8988T (cell line): ENCODE results near the gene PCLO.
"Not testable (repeated sequence)": the region's sequence is repeated elsewhere in the genome, so short reads cannot be mapped to it uniquely, and the experiment has no call there.

Source experiments
- DNase-seq: peaks from one replicate; pipeline ENCODE4 v3.0.0; 2011

The PCLO gene

DNA sequence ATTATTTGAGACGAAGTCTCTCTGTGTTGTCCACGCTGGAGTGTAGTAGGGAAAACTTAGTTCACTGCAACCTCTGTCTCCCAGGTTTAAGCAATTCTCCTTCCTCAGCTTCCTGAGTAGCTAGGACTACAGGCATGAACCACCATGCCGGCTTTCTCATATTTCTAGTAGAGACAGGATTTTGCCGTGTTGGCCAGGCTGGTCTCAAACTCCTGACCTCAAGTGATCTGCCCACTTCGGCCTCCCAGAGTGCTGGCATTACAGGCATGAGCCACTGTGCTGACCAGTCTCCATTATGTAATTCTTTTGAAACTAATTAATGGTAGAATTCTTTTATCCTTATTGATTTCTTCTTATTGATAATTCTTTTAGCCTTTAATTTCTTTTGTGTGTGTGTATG, 32.5 kb downstream of the PCLO start:
- no peak for DNase-seq

DNA sequence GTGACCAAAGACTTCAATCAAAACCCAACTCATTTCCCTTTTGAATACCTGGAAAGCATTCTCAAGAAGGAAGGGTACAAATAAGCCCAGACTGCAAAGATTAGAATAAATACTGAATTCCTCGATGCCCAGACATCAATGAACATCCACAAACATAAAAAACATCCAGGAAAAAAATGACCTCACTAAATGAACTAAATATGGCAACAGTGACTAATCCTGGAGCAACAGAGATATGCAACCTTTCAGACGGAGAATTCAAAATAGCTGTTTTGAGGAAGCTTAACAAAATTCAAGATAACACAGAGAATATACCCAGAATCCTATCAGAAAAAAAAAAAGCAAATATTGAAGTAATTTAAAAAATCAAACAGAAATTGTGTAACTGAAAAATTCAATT, 43.2 kb downstream of the PCLO start:
- DNase-seq, result no peak

DNA sequence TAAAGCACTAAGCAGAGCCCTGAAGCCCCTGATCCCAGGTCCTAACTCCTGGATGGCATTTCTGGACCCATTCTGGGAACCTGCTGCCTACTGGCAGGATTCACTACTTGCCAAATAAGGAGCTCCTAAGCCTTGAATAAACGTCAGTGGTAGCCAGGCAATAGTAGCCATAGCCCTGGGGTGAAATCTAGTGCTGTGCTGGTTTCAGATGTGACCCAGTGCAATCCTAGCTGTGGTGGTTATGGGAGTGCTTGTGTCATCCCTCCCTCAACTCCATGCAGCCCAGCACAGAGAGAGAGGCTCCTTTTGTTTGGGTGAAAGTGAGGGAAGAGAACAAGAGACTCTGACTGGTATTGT, 43.7 kb downstream of the PCLO start:
- DNase-seq, result no peak

DNA sequence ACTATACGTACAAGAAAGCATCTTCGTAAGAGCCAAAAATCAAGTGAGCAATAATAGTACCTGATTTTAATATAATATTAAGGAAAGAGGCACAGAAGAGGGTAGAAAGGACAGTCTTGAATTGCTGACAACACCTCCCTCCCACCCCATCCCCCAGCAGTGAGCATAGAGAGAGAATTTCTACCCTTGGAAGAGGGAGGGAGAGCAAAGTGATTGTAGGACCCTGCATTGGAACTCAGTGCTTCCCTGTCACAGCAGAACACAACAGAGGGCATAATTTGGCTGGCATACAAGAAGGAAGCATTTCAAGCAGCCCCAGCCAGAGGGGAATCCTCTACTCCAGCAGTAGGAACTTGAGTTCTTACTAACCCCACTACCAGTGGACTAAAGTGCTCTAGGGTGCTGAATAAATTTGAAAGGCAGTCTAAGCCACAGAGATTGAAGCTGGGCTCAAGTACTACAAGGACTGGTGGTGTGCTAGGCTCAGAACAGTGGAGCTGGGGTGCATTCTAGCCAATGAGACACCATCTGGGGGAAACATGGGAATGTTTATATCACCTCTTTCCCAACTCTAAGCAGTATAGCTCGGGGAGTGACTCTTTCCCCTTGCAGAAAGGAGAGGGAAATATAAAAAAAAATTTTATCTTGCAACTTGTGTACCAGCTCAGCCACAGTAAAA, 44.2 kb downstream of the PCLO start:
- DNase-seq, result no peak

DNA sequence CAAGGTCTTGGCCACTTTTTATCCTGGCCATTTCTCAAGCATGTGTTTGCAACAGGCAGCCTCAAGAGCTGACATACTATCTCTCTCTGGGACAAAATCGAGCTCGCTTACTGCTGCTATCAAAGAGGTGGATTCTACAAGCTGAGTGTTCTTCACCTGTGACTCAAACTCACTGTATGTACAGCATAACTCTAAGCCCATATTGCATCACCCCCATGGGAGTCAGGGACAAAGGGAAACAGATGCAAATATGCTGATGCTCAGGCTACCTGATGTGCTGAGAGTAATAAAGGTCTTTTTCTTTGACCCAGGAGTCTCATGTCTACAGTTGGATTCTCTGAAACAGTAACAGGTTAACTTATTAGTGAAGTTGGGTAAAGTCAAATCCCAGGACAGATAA, 45.2 kb downstream of the PCLO start:
- no peak for DNase-seq

DNA sequence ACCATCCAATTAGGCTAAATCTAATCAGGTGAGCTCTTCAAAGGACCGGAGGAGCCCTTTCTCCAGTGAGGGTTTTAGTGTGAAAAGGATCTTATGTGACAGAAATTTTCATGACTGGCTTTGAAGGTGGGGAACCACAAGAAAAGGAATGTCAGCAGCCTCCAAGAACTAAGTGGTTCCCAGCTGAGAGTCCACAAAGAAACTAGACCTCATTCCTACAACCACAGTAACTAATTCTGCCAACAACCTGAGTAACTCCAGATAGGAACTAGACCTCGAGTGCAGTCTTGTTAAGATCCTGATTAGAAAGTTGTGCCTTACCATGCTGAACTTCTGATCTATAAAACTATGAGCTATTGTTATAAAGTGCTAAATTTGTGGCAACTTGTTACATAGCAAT, 51.3 kb downstream of the PCLO start:
- no peak for DNase-seq

DNA sequence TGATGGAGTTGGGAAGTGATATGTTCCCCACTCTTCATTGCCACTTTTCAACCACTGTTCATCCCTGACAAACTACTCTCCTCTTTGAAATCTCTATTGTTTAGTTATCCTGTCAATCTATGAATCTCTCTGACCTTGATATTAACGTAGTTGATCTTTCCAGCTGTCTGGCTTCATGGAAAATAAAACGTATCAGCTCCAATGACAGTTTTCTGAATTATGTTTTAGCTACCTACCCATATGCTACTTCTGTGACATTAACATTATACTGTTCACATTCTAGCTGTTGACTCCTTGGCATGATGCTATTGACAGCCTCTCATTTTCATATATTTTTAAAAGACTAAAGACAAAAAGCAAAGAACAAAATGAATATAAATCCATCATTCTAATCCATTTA, 53.3 kb downstream of the PCLO start:
- DNase-seq, result no peak

DNA sequence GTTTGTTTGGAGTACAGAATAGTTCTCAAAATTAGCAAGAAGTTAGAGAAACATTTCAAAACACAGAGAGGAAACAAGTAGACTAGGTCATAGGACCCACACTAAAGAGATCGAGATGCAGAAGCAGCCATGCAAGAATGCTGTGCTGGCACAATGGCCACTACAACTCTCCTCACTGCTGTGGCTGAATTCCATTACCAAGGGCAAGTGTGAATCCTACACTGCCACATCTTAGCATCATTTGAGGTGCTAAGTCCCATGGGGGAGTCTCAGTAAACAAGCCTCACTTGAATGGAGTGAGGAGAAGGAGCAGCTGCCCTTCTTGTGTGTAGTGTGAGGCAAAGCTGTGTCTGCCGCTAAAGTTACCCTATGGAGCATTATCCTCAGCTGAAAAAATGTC, 56.7 kb downstream of the PCLO start:
- no peak for DNase-seq

DNA sequence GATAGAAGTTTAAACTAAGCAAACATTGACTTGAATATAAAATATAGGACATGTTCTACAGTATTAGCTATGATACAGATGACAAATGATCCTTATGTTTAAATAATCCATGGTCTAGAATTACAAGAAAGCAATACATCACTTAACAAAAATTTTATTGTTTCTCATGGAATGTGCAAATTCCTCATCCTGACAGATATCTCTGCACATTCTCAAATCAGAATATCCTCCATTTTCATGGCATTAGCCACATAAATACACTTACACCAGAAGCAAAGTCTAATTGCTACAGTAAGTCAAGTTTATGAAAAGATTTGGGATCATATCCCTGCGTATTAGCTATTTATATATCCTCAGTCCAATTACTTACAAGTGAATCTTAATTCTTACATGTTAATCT, 57.6 kb downstream of the PCLO start:
- no peak for DNase-seq

DNA sequence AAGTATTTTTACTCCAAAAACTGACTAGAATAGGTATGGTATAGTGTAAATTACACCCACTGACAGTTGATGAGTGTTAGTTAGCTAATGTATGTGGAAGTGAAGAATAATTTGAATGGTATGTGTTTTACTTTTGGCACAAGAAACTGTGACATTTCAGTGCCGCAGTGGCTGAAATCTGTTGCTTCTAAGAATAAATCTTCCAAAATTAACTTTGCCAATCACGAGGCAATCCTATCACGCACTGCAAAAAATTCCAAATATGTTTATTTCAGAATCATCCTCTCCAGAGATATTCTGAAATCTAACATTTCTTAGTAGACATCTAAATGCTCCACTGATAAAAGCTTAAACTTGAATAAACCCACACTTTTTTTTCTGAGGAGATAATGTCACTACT, 61.2 kb downstream of the PCLO start:
- DNase-seq, result no peak

DNA sequence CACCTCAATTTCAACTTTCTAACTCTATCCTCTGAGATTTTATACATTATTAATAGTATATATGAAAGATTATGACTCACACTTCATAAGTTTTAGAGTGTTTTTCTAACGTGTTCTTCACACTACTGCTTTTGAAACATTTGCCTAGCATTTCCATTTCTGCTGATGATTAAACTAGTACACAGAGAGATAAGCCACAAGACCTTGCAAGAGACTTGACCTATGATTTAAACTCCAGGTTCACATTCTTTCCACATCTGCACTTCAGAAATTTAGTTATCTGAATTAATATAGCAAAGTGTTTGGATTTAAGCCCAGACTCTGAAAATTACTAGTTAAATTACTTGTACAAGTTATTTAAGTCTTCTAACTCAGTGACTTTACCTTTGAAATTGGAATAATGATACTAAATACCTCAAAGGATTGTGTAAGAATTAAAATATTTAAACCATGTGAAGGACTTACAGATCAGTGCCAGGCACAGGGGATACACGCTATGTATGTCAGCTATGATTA, 66.6 kb downstream of the PCLO start:
- no peak for DNase-seq

DNA sequence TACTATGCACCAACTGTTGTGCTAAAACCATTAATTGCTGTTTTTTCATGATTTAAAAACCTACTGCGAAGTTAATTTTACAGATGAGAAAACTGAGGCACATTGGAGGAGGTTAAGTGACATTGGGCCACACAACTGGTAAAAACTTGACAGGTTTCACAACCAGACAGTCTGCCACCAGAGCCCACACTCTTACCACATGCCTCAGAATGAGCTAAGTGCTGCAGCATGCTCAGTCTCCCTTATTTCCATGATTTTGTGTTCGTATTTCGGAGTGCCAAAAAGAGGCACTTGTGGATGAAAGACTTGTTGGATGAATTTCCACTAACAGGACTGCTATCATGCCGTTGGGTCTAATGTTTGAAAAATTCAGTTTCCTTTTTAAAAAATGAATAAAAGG, 77.4 kb downstream of the PCLO start:
- DNase-seq, result no peak

DNA sequence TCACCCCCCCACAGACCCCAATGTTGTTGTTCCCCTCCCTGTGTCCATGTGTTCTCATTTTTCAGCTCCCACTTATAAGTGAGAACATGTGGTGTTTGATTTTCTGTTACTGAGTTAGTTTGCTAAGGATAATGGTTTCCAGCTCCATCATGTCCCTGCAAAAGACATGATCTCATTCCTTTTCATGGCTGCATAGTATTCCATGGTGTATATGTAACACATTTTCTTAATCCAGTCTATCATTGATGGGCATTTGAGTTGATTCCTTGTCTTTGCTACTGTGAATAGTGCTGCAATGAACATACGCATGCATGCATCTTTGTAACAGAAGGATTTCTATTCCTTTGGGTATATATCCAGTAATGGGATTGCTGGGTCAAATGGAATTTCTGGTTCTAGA, 82.8 kb downstream of the PCLO start:
- DNase-seq, result not testable (repeated sequence)

DNA sequence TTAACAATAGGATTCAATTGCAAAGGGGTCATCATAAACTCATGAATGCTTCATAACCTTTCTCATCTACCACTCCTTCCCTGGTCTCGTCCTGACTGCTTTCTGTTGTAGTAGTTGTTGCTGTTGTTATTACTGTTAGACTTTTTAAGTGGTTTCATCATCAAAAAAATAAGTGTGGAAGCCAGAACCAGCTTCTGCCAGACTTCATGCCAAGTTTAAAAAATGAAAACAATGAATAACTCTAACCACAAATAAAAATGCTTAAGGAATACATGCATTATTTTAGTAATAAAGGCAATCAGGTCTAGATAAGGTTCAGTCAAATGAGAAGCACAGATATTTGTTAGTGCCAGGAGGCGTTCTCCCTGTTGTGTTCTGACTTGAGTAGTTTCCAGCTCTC, 85.4 kb downstream of the PCLO start:
- DNase-seq, result no peak

DNA sequence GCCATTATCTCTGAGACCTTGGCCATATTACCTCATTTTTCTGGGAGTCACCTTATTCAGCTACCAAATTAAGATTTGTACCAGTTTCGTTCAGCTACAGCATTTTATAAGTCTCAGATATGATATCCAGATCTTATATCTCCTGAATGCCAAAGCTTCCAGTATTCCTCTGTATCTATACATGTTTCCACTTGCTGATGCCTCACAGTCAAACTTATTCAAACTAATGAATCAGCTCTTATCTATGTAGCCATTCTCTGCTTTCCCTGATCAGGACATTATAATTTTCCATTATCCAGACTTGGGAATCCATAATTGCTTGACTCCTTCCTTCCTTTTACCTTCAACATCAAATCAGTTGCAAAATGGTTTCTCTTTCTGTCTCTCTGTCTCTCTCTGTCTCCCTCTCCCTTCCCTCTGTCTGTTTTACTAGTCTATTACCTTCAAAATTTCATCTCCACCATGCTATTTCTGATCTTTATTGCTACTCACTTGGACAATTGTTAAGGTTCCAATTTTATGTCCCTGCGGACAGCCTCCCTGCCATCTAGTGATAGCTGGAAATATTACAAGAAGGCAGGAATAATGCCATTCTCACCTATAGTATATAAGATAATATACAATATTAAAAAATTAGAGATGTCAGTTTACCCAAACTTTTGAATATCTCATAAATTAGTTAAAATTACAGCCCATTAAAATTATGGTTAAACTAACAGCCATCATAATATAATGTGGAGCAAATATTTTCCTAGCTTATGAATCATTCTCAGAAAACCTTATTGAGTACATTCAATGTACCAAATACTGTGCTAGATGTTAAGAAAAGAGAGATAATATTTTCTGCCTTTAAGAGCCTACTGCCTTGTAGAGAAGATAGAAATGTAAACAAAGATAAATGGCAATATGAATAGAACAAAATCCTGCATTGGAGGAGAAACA, 89.8 kb downstream of the PCLO start:
- DNase-seq, result no peak

DNA sequence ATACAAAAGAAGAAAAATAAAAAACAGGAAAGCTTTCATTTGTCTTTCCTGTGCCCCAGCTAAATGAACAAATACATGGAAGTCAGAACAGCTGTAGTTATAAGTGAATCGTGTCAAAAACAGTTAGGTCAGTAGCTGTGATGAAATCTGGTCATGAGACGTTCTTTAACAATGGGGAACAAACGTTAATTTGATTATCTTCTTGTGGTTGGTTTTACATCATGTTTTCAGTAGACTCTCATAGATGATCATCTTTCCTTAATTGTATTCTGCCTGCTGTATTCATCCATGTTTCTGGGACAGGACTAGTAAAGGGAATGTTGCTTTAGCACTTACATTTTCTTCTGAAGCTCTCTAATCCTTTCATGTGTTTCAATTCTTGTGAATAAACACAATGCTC, 97.0 kb downstream of the PCLO start:
- DNase-seq, result no peak

DNA sequence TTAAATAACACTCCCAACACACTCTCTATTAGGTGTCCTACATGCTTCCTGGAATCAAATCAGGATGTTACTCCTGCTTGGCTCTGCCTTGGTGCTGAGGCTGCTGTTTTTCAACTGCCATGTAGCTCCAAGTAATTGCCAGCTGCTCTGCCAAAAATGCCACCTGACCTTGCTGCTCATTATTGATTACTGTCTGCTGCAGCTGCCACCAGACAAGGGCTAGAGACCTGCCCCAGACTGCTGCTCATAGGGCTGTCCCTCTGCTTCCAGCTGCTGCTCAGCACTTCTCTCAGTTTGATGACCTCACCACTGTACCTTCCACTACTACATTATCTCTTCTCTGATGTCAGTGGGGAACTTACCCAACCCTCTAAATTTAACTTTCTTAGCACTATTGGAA, 102.5 kb downstream of the PCLO start:
- no peak for DNase-seq

DNA sequence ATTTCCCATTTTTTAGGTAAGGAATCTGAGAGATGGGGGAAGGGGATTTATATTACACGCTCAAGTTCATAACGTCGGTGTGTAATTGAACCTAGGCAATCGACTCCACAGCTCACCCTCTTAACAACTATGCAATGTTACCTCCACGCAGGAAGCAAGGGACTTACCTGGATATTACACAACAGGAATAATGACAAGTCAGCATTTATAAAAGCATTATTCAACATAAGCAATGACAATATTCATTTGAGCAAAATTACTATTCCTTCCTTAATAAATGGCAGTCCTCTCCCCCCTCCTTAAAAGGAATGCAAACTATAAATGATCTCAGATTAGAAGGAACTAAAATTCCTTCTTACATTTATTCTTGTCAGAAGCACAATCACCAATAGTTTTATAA, 104.0 kb downstream of the PCLO start:
- DNase-seq, result no peak

DNA sequence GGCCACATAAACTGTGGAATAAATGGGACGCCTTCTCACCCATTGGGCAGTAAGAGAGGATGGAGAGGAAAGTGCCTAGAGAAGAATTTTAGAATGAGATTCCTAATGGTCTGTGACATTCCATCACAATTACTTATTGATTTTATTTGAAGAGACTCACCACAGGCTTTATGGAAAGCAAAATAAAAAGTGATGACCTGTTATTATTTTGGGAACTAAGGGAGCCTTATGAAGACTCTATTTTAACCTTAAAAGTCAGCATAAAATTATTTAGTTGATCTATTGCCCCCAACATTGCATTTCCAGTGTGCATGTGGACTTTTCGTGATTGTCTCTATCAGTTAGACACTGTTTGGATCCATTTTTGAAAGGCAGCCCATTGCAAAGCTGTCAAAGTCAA, 107.5 kb downstream of the PCLO start:
- no peak for DNase-seq

DNA sequence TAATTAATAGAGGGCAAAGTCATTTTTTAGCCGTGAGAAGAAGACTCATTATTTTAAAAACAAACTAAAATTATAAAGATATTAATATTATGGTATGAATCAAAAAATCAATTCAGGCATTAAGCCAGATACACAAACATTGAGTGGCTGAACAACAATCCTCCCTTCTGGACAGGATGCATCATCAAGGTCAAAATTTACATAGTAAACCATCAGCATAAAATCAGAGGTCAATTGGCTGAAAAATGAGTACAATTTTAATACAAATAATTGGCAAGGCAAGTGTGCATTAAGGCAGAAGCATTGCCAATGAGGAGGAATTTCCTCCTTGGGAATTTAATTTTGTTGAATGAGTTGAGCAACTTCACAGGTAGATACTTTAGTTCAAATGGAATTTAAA, 108.2 kb downstream of the PCLO start:
- DNase-seq, result no peak

DNA sequence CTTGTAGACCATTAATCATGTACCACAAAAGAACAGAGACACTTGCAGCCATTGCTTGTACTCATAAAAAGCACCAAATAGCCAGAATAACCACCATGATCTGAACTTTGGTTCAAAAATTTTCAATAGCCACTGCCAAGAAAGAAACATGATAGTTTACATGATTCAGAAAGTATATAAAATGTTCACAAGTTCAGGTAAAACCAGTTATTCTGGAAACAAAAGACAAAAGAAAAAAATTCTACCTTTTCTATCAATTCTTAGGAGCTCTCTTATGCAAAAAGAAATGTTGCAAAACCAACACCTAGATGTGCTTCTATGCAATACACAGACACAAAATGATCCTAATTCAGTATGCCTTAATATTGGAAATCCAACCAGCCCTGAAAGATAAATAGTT, 108.7 kb downstream of the PCLO start:
- DNase-seq, result no peak

DNA sequence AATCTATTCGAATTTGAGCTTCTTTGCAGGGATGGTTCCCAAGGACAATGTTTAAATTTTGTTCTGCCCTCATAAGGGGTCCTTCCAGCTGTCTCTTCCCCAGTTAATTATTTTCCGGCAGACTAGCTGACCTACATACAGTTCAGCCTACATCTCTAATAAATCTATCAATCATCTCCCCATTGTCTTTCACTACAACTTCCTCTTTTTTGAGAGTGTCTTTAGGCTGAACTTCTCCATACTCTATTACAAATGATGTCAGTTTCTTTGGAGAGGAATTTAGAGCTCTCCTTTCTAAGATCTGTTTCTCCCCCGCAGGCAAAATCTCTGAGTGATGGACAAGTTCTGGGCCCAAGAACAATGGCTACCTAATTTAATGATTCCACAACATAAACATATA, 122.2 kb downstream of the PCLO start:
- no peak for DNase-seq

DNA sequence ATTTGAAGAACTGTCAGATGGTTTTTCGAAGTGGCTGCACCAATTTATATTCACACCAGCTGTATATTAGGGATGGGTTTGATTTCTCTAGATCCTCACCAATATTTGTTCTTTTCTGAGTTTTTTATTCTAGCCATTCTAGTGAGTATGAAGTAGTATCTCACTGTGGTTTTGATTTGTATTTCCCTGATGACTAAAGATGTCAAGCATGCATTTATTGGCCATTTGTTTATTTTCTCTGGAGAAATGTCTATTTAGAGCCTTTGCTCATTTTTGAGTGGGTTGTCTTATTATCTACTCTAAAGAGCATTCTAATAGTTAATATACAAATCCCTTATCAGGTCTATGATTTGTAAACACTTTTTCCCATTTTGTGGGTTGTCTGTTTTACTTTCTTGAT, 123.9 kb downstream of the PCLO start:
- no peak for DNase-seq

DNA sequence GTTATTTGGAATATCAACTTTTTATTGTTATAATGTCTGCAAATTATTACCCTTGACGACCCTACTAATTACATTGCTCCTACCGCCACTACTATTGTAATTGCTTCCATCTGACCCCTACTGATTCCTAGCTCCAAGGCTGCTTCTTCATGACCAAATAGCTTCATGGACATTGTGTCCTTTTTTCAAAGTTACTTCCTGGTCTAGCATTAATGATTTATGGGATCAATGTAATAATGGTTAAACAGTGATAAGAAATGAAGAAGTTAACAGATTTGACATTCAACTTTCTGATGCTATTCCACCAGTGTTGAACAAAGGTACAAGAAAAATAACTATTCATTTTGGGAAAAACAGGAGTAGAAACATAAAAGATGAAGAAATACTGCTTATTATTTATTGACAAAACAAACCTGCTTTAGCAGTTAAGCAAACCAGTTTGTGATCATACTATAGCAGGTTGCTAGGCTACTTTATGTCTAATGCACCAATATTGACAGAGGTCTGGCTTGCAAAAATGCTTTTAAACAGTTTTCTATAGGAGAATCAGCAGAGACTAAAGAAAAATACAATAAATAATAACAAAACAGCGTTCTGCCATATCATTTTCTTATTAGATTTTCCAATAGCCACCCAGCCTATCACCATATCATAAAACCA, 125.8 kb downstream of the PCLO start:
- no peak for DNase-seq
